ENCODE measurements around the gene MEGF8. TPM values are rescaled to one million over a fixed set of nuclear protein-coding genes. Genes with fewer than 3 reads are reported as not detected.
A peak's percentile ranks its signal among the peaks of the same experiment; 100 is the strongest.

MEGF8 gene
- total RNA-seq, 2 donors from 2014 or later: 13.4 to 16.5 TPM

GRCh38 chr19:42316223-42317211 lies 8.9 kb upstream of the MEGF8 start:
- H3K4me3 ChIP-seq: no peak overlapping the region
- DNase-seq: no peak
- intact Hi-C loops (cut with DNase I): no loop called here
- H3K36me3 ChIP-seq: no peaks in the 10 kb centered on the region
- no peaks in the 10 kb centered on the region for H3K9me3 ChIP-seq
- H3K27ac ChIP-seq: no peak overlapping the region
- H3K27me3 ChIP-seq: peaks cover 9% of the 10 kb centered on the region
- TF ChIP-seq CTCF (IDR thresholded peaks at IDR 0.05): no peak
- H3K9ac ChIP-seq (ENCODE audit: low read depth in 2 of 2, low read length in 2 of 2): peak overlapping the region in 1 of 2 donors; percentile 12
- H3K4me1 ChIP-seq: no peaks in the 10 kb centered on the region

GRCh38 chr19:42317535-42317934 lies 7.9 kb upstream of the MEGF8 start:
- intact Hi-C loops (cut with DNase I): no loop called here
- Histone ChIP-seq H3K9ac (ENCODE audit: low read depth in 2 of 2, low read length in 2 of 2) (no peak overlapping the region), H3K27me3 (peaks cover 9% of the 10 kb centered on the region), H3K9me3 (no peaks in the 10 kb centered on the region), H3K4me3 (no peak overlapping the region), H3K4me1 (no peaks in the 10 kb centered on the region), H3K27ac (no peak overlapping the region), H3K36me3 (no peaks in the 10 kb centered on the region)
- DNase-seq: no peak
- no peak for TF ChIP-seq CTCF (IDR thresholded peaks at IDR 0.05)

- H3K9me3 ChIP-seq: no peaks in the 10 kb centered on the region
- no peak overlapping the region for H3K4me3 ChIP-seq
- H3K4me1 ChIP-seq: peaks cover 4% of the 10 kb centered on the region
- no peak for DNase-seq
- H3K9ac ChIP-seq (ENCODE audit: low read depth in 2 of 2, low read length in 2 of 2): no peak overlapping the region
- TF ChIP-seq CTCF (IDR thresholded peaks at IDR 0.05): no peak
- no peak overlapping the region for H3K27ac ChIP-seq
- H3K27me3 ChIP-seq: peaks cover 20% of the 10 kb centered on the region
- no peaks in the 10 kb centered on the region for H3K36me3 ChIP-seq
- intact Hi-C loops (cut with DNase I): loop anchor here (10.0 kb wide), 2 partner anchors 72 to 188 kb away; partner anchors contain the start of genes CNFN and POU2F2
These were observed 3.1 kb upstream of the MEGF8 start for GRCh38 chr19:42322305-42322704.

- TF ChIP-seq CTCF (IDR thresholded peaks at IDR 0.05): no peak
- Histone ChIP-seq H3K9ac (ENCODE audit: low read depth in 2 of 2, low read length in 2 of 2) (no peak overlapping the region), H3K27me3 (peaks cover 20% of the 10 kb centered on the region), H3K4me3 (no peak overlapping the region), H3K9me3 (no peaks in the 10 kb centered on the region), H3K27ac (no peak overlapping the region), H3K36me3 (no peaks in the 10 kb centered on the region), H3K4me1 (peaks cover 4% of the 10 kb centered on the region)
- intact Hi-C loops (cut with DNase I): loop anchor here (10.0 kb wide), 2 partner anchors 71 to 189 kb away; partner anchors contain the start of genes CNFN and POU2F2
- peak; percentile 46 for DNase-seq
These were observed 2.0 kb upstream of the MEGF8 start for GRCh38 chr19:42323473-42323851.

GRCh38 chr19:42323852-42324654 lies 1.4 kb upstream of the MEGF8 start:
- H3K27ac ChIP-seq: no peak overlapping the region
- H3K36me3 ChIP-seq: no peaks in the 10 kb centered on the region
- DNase-seq: no peak
- H3K27me3 ChIP-seq: peaks cover 20% of the 10 kb centered on the region
- peaks cover 4% of the 10 kb centered on the region for H3K4me1 ChIP-seq
- intact Hi-C loops (cut with DNase I): loop anchor here (10.0 kb wide), 2 partner anchors 71 to 189 kb away; partner anchors contain the start of genes CNFN and POU2F2
- H3K4me3 ChIP-seq: peak overlapping the region; percentile 25
- TF ChIP-seq CTCF (IDR thresholded peaks at IDR 0.05): no peak
- peak overlapping the region in 1 of 2 donors; percentile 24 for H3K9ac ChIP-seq (ENCODE audit: low read depth in 2 of 2, low read length in 2 of 2)
- no peaks in the 10 kb centered on the region for H3K9me3 ChIP-seq
